Measurements from ENCODE around the gene PPEF1. TPM values are rescaled to one million over a fixed set of nuclear protein-coding genes. Genes with fewer than 3 reads are reported as not detected.

Gene PPEF1
- total RNA-seq, 1 donor from 2014 or later, result 0.26 TPM

DNA sequence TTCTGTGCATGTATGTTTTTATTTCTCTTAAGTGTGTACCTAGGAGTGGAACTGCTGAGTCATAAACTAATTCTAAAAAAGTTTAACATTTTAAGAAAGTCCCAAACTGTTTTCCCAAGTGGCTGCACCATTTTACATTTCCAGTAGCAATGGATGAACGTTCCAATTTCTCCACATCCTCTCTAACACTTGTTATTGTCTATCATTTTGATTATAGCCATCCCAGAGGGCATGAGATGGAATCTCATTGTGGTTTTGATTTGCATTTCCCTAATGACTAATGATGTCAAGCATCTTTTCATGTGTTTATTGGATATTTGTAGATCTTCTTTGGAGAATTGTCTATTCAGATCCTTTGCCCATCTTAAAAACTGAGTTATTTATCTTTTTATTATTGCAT is 82.5 kb downstream of the PPEF1 start:
- TF ChIP-seq, protein P1, sequence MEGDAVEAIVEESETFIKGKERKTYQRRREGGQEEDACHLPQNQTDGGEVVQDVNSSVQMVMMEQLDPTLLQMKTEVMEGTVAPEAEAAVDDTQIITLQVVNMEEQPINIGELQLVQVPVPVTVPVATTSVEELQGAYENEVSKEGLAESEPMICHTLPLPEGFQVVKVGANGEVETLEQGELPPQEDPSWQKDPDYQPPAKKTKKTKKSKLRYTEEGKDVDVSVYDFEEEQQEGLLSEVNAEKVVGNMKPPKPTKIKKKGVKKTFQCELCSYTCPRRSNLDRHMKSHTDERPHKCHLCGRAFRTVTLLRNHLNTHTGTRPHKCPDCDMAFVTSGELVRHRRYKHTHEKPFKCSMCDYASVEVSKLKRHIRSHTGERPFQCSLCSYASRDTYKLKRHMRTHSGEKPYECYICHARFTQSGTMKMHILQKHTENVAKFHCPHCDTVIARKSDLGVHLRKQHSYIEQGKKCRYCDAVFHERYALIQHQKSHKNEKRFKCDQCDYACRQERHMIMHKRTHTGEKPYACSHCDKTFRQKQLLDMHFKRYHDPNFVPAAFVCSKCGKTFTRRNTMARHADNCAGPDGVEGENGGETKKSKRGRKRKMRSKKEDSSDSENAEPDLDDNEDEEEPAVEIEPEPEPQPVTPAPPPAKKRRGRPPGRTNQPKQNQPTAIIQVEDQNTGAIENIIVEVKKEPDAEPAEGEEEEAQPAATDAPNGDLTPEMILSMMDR (conservative IDR thresholded peaks at IDR 0.05), result no peak
- Mint-ChIP-seq H3K9me3 (peaks cover 3% of the 10 kb centered on the region), H3K4me3 (no peak overlapping the region), H3K4me1 (peaks cover 18% of the 10 kb centered on the region), H3K27me3 (ENCODE audit: low read depth) (no peaks in the 10 kb centered on the region), H3K27ac (ENCODE audit: unreplicated experiment) (no peak overlapping the region), H3K36me3 (ENCODE audit: low read depth) (no peaks in the 10 kb centered on the region)
- DNase-seq (ENCODE audit: low read depth, low spot score), result no peak

DNA sequence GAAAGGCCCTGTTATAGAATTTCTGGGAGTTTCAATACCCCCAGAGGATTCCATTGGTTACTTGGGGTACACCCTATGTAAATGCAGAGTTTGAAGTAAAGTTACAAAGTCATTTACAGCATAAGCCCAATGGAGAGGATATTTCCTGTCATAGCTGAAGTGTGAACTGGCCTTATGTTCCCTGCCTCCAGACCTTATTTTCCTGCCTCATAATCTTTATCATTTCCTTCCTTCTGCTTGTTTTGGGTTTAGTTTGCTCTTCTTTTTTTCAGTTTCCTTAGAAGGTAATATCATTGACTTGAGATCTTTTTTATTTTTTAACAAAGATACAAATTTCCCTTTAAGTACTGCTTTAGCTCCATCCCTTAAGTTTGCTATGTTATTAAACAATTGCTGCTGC is 85.4 kb downstream of the PPEF1 start:
- Mint-ChIP-seq H3K4me1 (peaks cover 18% of the 10 kb centered on the region), H3K4me3 (no peak overlapping the region), H3K9me3 (peaks cover 3% of the 10 kb centered on the region), H3K27ac (ENCODE audit: unreplicated experiment) (no peak overlapping the region), H3K27me3 (ENCODE audit: low read depth) (no peaks in the 10 kb centered on the region), H3K36me3 (ENCODE audit: low read depth) (no peaks in the 10 kb centered on the region)
- TF ChIP-seq, protein P1 (conservative IDR thresholded peaks at IDR 0.05), result no peak
- no peak for DNase-seq (ENCODE audit: low read depth, low spot score)

DNA sequence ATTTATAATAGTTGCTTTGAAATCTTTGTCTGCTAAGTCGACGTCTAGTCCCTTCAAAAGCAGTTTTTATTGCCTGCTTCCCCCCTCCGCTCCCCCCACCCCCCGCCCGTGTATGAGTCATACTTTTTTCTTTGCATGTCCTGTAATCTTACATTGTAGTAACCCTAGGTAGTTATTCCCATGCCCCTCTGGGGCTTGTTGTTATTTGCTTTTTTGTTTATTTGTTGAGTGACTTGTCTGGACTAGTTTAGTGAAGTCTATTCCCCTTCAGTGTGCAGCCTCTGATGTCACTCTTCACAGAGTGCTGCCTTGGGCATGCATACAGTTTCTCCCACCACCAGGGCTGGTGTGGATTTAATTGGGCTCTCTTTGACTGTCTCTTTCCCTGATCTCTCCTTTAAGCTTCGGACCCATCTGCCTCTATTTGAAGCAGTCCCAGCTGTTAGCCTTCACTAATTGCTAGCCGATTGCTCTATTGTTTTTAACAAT is 86.2 kb downstream of the PPEF1 start:
- peaks cover 5% of the 10 kb centered on the region for H3K9me3 Mint-ChIP-seq
- no peaks in the 10 kb centered on the region for H3K36me3 Mint-ChIP-seq (ENCODE audit: low read depth)
- H3K27ac Mint-ChIP-seq (ENCODE audit: unreplicated experiment), result no peak overlapping the region
- no peaks in the 10 kb centered on the region for H3K27me3 Mint-ChIP-seq (ENCODE audit: low read depth)
- DNase-seq (ENCODE audit: low read depth, low spot score), result no peak
- H3K4me3 Mint-ChIP-seq, result peak overlapping the region; percentile 61
- H3K4me1 Mint-ChIP-seq, result peaks cover 18% of the 10 kb centered on the region
- TF ChIP-seq, protein P1 (conservative IDR thresholded peaks at IDR 0.05), result no peak

DNA sequence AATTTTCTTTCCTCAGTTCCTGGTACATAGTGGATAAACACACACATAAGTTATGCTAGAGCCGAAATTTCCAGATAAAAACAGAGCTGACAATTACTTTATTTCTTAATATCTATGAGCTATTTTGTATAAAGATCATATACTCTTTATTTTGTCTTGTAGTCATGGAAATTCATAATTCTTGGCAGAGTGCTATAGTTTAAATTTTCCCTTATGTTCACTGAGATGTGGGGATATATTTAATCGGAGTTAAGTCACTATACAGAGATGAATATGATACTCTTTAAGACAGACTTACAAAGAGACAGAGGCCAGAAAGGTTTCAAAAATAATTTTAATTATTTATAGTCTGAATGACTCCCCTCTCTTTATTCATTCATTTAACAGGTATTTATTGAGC is 89.7 kb downstream of the PPEF1 start:
- peaks cover 18% of the 10 kb centered on the region for H3K4me1 Mint-ChIP-seq
- no peaks in the 10 kb centered on the region for H3K36me3 Mint-ChIP-seq (ENCODE audit: low read depth)
- no peaks in the 10 kb centered on the region for H3K27me3 Mint-ChIP-seq (ENCODE audit: low read depth)
- H3K4me3 Mint-ChIP-seq, result no peak overlapping the region
- no peak overlapping the region for H3K27ac Mint-ChIP-seq (ENCODE audit: unreplicated experiment)
- H3K9me3 Mint-ChIP-seq, result peaks cover 2% of the 10 kb centered on the region
- no peak for DNase-seq (ENCODE audit: low read depth, low spot score)
- TF ChIP-seq, protein P1 (conservative IDR thresholded peaks at IDR 0.05), result no peak

DNA sequence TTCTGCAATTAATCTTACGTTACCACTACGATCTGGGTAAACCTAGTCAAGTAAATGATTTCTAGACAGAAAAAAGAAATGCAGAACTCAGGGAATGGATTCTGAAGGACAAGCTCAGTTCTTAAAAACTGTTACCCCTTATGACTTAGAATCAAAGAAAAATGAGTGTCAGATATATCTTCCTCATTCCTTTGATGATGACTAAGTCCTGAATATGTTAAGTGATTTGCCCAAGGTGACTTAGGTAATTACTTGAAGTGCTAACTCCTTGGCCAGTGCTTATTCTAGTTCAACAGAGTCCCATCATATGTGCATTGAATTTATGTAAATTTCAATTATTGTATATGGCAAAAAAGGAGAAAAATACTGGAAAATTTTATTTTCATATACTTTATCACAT is 92.5 kb downstream of the PPEF1 start:
- H3K4me3 Mint-ChIP-seq, result no peak overlapping the region
- no peak for DNase-seq (ENCODE audit: low read depth, low spot score)
- H3K36me3 Mint-ChIP-seq (ENCODE audit: low read depth), result no peaks in the 10 kb centered on the region
- H3K27me3 Mint-ChIP-seq (ENCODE audit: low read depth), result no peaks in the 10 kb centered on the region
- no peak overlapping the region for H3K27ac Mint-ChIP-seq (ENCODE audit: unreplicated experiment)
- TF ChIP-seq, protein P1 (conservative IDR thresholded peaks at IDR 0.05), result no peak
- no peaks in the 10 kb centered on the region for H3K4me1 Mint-ChIP-seq
- H3K9me3 Mint-ChIP-seq, result peaks cover 4% of the 10 kb centered on the region

DNA sequence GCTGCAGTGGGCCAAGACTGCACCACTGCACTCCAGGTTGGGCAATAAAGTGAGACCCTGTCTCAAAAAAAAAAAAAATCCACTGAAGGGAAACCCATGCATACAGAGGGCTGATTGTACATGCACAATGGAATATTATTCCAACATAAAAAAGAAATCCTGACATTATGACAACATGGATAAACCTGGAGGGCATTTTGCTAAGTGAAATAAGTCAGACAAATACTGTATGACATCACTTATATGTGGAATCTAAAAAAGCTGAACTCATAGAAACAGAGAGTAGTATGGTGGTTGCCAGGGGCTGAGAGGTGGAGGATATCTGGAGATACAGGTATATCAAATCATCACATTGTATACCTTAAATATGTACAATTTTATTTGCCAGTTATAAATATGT is 102.2 kb downstream of the PPEF1 start:
- Mint-ChIP-seq H3K4me1 (no peaks in the 10 kb centered on the region), H3K27ac (ENCODE audit: unreplicated experiment) (no peak overlapping the region), H3K27me3 (ENCODE audit: low read depth) (no peaks in the 10 kb centered on the region), H3K9me3 (peaks cover 6% of the 10 kb centered on the region), H3K36me3 (ENCODE audit: low read depth) (no peaks in the 10 kb centered on the region), H3K4me3 (no peak overlapping the region)
- DNase-seq (ENCODE audit: low read depth, low spot score), result no peak
- TF ChIP-seq, protein P1 (conservative IDR thresholded peaks at IDR 0.05), result no peak

Measured in neural crest cell (in vitro differentiated cells).